G401.6 (cell line): ENCODE results near the gene IL22RA1.

Experiments
- FAIRE-seq: peaks from 2 replicates; lab custom pipeline; 2012; peaks lifted over from hg19 to GRCh38; lab: Jason Lieb, UNC

IL22RA1 gene

DNA sequence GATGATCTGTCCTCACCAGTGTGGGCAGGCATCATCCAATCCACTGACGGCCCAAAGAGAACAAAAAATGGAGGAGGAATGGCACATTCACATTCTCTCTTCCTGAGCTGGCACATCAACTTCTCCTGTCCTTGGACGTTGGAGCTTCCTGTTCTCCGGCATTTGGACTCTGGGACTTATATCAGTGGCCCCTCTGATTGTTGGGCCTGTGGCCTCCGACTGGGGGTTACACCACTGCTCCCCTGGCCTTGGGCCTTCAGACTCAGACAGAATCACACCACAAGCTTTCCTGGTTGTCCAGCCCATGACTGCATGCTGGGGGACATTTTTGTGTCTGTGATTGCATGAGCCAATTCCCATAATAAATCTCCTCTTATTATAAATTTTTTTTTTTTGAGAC, 24.1 kb upstream of the IL22RA1 start:
- no peak for FAIRE-seq

DNA sequence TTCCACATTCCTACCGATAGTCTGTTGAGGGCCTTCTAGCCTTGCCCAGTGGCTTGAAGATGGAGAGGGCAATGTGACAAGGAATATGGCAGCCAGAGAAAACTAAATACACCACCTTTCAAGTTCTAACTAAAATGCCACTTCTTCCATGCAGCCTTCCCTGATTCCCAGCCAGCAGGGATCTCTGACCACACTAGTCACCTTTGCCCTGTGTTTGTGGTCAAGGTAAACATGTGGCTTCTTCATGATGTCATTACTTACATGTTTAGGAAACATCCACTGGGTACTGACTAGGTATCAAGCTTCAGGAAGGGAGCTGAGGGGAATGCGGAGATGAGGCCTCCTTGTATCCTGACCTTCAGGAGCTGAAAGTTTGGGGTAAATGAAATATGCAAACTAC, 22.6 kb upstream of the IL22RA1 start:
- no peak for FAIRE-seq

DNA sequence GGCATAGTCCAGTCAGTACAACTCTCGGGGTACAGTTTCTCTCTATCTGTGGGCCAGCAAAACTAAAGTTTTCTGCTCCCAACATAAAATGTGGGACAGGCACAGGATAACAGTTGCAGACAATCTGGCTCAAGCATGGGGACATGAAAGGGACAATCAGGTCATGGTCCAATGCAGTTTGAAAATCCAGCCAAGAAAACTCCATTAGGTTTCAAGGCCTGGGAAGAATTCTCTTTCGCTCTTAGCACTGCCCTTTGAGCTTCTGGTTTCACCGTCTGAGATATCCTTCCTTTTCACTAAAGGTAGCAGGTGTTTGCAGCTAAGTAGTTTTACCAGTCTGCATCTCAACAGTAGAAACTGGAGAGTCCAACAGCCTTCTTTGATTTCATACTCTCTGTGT, 21.1 kb upstream of the IL22RA1 start:
- FAIRE-seq, result no peak

DNA sequence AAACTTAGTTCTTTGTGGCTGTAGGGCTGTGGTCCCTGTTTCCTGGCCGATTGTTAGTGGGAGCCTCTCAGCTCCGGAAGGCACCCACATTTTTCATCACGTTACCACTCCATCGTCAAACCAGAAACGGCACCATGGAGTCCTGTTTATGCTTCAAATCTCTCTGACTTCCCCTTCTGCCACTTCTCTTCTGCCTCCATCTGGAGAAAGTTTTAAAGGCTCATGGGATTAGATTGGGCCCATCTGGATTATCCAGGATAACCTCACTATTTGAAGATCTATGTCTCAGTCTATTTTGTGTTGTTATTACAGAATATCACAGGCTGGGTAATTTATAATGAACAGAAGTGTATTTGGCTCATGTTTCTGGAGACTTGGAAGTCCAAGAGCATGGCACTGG, 19.3 kb upstream of the IL22RA1 start:
- no peak for FAIRE-seq

DNA sequence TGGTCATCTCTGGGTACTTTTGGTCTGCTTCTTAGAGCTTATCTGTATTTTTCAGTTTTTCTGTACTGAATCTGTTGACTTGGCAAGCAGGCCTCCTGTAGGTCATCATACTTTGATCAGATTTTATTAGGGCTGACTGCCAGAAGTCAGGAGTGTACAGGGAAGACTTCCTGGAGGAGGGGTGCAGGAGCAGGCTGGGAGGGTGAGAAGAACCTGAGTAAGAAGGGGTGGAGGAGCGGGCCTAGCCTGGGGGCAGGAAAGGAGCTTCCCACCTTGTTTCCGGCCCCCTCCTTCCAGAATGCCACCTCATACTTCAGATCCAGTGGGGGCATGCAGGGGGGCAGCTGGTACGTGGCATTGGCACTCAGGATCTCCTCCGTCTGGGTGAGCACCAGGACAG, 18.3 kb upstream of the IL22RA1 start:
- FAIRE-seq, result no peak

DNA sequence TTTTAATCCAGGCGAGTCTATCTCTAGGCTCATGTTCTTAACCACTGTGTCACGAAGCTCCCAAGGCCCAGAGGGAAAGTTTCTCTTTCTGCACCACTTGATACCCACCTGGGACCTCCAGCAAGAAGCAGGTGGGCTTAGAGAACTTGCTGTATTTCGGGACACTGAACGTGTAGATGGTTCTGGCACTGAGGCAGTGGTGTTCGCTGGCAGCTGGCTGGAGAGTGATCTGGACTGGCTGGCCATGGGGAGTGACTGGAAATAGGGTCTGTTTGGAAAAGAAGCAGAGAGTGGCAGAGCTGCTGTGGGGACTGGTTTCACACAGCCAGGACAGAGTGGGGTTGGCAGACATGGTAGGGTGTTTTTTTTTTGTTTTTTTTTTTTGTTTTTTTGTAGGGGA, 16.4 kb upstream of the IL22RA1 start:
- no peak for FAIRE-seq

DNA sequence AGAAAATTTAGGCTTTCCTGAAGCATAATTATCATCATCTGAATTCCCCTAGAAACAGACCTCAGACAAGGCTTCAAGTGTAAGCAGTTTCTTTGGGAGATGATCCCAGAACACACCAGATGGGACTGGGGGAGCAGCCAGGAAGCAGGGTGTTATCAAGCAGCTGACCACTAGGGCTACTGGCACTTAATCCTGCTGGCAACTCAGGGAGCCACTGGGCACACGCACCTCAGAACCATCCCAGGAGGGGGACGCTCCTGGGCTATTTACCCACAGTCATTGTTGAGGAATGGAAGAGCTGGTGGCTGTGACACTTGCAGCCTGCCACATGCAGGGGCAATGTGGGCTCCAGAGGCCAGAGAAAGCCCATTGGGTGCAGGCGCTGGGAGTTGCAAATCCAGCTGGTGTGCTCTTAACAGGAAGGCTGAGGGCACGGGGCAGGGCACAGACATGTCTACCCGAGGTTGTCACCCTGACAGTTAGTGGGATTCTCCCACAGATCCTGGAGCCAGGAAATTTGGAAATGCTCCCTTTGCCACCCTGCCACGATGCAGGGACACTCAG, 15.1 kb upstream of the IL22RA1 start:
- no peak for FAIRE-seq

DNA sequence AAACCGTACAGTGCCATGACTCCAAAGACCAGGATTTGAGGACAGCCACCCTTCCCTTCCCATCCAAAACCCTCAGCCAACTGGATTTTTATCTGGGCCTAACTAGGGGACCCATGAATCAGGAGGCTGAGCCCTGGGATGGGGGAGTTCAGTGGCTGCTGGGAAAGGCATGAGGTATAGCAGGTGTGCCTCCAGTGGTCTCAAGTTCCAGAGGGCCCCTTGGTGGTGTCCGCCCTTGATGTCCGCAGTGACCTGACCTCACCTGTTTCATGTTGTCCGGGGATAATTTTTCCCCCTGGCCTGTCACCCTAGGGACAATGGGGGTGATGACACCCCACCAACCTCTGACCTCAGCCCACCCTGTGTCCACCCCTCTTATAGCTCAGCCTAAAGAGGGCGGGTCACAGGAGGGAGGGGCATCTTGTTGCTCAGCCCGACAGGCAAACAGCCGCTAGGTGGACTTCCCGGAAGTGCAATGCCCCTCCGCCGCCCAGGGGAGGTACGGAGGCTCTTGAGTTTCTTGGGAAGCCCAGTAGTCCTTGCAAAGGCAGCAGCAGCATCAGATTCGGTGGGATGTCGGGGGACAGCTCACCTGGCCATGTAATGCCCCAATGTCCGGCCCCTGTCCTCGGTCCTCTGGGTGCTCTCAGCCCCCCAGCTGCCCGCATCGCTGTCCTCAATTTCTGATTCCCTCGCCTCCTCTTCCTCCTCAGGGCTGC, 13.8 kb upstream of the IL22RA1 start:
- FAIRE-seq, result no peak

DNA sequence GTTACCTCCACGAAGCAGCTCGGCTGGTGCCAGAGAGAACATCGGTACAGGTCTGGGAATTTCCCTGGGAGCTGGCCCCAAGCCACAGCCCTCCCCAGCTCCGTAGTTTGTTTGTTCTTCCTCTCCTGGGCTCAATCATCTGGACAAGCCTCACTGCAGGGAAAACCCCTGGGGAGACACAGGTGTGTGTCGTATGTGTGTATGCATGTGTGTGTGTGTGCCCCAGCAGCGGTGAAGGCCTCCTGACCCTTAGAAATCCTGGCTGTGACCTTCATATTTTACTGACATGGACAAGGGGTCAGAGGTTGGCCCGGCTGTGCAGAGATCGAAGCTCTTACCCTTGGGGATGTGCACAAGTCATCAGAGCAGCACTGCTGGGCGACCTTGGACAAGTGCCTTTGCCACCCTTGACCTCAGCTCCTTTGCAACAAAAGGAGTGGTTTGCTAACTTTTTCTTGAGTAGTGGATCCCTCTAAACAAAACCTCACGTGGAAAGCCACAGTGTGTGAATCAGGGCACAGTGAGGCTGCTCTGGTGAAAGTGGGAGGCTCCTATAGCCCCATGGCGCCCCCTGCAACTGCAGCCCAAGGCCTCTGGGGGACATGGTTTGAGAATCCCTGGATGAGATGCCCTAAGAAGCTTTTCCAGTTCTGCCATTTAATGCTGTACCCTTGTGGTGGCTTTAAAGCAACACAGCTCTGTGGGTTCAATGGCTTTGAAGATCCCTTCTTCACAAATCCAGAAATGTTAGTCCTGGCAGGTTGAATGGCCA, 12.3 kb upstream of the IL22RA1 start:
- FAIRE-seq, result no peak

DNA sequence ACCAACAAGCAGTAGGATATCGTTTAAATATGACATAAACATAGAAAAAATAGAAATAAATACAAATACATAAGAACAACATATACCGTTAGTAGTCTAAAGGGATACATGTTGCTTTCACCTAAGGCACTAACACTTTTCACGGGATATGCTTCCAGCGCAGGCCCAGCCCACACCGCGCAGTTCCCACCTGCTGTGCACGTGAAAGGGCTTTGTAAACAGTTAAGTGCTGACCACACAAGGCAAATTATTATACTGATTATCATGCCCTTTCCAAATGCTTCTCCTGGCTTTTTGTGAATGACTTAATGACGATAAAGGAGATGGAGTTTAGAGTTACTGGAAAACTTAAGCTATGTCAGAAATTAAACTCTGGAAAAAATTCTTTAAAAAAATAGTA, 11.3 kb upstream of the IL22RA1 start:
- FAIRE-seq, result no peak

DNA sequence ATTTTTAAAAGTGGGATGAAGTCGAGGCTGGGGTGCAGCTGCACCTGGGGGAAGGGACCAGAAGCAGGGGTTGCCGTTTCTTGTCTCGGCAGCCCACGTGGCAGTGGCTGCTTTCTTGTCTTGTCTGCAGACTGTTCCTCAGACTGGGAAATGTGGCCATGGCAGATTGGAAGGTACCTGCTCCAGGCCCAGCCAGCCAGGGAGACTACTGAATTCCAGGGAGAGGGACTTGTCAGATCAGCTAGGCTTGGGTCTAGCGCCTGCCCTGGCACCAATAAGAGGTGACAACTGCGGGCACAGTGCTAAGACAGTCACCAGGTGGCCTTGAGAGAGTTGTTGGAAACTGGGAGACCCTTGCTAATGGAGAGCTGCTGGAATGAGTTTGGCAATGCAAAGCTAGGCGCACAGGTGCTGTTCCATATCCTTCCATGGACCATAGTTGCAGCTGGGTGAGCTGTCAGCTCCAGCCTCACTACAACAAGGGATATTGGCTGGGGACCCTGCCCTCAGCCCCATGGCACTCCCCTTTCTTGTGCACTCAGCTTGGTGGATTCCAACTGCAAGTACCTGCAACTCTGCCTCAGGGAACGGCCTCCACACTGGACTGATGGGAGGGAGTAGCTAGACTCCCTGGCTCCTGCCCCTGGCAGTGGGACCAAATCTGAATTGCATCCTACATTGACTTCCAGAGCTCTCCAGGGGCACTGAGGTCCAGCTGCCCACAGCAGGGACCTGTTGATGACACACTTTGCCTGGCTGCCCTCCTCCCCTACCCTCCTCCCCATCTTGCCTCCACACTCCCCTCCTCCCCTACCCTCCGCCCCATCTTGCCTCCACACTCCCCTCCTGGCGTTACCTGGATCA, 9.9 kb upstream of the IL22RA1 start:
- FAIRE-seq, result no peak

DNA sequence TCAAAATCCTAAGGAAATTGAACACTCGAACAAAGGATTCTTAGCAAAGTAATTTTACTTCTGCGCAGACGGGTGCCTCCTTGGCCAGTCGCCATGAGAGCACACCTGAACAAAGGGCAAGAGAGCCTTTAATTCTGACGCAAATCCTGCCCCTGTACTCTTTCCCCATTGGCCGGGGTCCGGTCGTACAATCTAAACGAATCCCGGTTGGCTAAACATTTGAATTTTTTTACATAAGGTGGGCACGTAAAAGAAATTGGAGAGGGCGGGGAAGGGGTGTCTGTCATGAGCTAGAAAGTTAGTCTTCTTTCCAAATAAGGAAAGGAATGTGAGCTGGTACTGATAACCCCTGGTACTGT, 8.2 kb upstream of the IL22RA1 start:
- FAIRE-seq, result no peak

DNA sequence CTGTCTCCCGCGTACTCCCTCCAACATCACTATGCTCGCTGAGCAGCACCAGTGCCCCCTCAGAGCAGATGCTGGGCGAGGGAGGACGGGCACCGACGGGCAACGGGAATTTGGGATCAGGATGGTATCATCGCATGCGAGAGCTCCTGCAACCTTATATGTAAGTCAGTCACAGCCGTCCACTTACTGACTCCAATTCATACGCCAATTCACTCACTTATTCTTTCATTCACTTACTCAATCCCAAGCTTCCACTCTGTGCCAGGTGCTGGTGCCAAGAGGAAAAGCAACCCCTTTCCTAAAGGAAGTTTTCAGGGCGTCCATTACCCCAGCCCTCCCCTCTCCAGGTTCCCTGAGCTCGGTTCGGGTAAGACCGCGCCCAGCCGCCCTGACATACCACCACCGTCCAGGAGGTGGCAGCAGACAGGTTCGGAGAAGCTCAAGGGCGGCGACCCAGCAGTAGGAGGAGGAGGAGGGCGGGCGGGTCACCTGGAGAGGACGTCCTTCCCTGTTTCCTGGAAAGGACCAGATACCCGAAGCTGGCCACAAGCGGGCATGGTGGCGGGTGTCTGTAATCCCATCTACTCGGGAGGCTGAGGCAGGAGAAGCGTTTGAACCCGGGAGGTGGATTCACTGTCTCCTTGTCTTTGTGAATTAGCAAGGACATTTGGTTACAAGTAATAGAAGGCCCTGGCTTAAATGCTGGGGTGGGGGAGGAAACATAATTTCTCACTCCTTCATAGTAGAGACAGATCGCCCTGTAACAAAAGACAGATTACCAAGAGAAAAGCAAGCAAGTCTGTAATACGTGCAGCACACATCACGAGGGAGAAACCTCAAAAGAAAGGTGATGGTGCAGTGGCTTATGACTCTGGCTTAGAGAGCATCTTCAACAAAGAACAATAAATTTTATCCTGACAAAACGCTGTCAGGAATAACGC, 7.6 kb upstream of the IL22RA1 start:
- FAIRE-seq, result peak; percentile 60

DNA sequence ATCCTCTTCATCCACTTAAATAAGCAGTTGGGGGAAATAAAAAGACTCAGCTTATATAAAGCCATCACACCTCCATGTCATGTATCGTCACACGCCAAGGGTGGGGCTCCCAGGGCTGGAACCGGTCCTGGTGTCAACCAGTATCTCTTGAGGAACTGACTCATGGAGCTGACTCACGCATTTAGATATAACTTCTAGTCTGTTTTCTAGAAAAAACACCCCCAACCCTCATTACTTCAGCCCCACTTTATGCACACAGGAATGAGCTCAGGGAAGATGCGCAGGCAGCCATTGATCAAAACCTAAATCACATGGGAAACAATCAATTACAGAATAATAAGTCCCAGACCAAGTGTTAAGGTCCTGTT, 6.9 kb upstream of the IL22RA1 start:
- no peak for FAIRE-seq

DNA sequence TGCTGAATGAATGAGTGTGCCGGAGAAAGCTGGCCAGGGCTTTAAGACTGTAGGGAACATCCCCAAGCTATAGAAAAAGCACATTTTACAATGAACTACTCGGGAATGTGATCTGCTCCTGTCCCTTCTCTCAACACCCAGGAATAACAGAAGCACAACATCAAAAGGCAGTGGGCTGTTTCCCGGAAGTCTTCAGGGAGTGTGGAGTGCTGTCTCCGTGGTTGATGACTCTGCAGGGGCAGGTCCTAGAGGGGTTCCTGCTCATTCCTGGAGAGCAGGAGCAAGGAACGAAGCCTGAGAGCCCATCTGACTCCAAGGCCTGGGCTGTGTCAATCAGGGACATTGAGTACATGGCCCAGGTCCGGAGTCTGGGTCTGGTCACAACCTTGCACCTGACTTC, 4.9 kb upstream of the IL22RA1 start:
- FAIRE-seq, result no peak

DNA sequence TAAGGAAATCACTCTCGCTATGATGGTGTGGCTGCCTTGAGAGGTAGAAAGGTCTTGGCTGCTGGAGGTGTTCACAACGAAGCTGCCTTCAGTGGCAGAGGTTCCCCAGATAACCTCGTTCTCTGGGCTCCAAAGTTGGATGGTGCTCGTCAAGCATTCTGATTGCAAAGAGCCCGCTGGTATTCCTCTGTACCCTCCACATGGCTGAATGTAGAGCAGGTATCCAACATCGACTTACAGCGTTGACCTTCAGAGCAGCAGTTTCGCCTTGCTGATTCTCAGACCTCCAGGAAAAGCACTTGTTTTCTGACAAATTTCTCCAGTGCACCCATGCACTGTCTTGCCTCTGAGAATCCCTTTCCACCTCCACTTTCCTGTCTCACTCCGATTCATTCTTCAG, 4.3 kb upstream of the IL22RA1 start:
- FAIRE-seq, result no peak

DNA sequence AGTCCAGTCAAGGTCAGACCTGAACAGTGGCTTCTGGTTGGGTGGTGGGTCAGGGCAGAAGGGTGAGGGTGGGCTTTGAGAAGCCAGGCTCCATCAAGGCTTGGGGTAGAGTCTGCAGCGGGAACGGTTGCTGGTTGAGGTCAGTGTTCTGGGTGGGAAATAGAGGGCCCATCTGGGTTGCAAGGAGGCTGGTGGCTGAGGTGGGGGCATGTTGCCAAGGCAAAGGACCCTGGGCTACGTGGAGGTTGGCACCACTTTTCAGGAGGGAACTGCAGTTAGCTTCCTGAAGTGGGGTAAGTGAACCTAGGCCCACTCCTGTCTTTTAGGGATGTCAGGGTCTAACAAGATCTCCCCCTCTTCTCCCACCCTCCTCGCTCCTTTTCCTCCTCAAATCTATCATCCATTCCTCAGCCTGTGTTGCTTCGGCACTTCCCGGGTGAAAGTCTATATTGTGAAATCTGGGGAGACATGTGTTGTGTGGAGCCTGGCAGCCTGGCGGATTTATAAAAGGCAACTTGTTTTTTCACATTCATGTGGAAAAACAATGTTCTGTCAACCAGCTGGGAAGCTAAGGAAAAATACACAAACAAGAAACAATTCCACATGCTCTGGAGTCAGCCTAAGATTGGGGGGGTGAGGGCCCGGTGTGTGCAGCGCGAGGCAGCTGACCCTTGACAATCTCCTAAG, 1.5 kb downstream of the IL22RA1 start:
- FAIRE-seq, result no peak

DNA sequence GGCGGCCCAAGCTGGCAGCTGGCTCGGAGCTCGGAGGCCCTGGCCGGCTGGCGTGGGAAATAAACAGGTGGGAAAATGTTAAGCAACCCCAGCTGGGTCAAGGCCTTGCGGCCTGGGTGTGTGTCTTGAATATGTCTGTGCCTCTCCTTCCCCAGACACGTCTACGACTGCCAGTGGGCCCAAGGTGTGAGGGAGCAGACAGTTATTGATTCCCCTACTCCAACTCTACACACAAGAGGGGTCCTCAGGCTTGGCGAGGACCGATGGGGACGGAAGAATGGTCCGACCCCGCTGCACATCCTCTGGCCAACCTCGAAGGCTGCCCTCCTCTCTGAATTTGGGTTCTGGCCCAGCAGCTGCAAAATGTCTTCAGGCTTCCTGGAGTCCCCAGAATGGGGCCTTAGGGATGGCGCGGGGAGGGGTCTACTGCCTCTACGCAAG, 2.2 kb downstream of the IL22RA1 start:
- no peak for FAIRE-seq

DNA sequence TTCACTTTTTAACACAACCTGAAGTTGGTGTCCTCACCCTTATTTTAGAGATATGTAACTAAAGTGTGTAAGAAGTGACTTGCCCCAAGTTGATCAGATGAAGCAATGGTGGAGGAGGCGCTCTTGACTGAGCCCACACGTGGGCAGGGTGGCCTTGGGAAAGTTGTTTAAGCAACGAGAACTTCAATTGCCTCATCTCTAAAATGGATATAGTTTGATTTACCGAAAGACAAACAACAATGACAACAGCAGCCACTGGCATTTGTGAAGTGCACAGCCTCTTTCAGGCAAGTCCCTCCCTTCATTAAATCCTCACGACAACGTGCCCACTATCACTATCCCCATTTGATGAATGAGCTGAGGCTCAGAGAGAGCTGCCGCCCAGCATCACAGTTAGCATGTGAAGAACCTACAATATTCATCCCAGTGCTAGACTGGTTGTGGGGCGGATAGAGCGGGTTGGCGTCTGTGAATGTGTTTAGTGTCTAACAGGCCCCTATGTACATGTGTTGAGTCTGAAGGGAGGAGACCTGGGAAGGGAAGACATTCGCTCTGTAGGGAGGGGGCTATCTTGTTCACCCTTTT, 3.0 kb downstream of the IL22RA1 start:
- FAIRE-seq, result no peak

DNA sequence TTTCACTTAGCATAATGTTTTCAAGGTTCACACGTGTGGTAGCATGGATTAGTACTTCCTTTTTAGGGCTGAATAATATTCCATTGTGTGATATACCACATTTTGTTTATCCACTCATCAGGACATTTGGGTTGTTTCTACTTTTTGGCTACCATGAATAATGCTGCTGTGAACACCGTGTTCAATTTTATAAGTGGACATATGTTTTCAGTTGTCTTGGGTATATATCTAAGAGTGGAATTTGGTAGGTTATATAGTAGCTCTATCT, 3.8 kb downstream of the IL22RA1 start:
- no peak for FAIRE-seq
